ENCODE results near the gene GRIK2.

GRIK2 gene

DNA sequence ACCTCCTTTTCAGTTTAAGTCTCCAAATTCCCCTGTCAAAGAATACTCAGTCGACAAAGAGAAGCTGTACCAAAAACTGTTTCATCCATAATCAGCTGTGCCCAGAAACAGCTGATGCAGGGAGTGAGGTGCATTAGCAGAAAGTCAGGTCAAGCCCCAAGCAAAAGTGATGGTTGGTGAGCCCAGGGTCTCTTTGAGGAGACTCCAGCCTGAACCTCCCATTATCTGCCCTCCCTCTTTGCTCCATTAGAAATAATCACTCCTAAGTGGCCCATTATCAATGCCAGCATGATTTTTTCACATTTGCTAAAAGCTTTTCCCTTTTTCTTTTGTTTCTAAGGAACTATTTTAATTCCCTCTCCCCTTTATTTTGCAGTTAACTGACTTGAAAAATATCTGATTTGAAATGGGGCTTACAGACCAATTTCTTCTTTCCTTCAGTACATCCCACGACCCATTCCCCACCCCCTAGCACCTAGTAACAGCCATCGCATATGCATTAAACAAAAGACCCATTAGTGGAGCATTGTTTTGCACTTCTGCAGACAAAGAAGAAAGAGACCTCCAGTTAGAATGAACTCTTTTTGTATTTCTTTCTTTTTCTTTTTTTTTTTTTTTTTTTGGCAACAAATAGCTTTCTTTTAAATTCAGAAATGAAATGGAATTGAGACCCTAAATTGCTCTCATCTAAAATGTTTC, 257.0 kb downstream of the GRIK2 start:
- no peak for DNase-seq

DNA sequence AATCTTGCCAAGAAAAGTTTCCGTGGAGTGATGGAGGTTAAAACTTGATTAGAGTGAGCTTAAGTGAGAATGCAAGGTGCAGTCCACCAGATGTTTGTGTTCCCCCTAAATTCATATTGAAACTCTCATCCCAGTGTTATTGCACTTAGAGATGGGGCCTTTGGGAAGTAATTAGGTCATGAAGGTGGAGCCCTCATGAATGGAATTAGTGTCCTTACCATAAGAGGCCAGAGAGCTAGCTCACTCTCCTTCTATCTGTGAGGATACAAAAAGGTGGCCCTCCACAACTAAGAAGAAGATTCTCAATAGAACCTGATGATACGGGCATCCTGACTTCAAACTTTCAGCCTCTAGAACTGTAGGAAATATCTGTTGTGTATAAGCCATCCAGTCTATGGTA, 258.6 kb downstream of the GRIK2 start:
- no peak for DNase-seq

DNA sequence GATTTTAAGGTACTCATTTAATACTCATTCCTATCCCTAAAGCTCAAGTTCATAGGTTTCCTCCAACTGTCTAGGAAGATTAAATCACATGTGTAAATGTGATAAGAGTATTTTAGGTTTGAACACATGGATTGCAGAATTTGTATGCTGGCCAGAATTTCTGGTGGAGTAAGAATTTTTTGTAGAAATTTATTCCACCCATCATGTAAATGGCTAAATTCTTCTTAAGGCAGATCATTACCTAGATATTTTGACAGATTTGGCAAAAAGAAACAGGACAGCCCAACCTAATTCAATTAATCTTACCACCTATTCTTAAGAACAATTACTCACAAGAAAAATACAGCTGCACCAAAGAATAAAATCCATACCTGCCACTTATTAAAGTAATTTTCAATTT, 261.6 kb downstream of the GRIK2 start:
- no peak for DNase-seq

DNA sequence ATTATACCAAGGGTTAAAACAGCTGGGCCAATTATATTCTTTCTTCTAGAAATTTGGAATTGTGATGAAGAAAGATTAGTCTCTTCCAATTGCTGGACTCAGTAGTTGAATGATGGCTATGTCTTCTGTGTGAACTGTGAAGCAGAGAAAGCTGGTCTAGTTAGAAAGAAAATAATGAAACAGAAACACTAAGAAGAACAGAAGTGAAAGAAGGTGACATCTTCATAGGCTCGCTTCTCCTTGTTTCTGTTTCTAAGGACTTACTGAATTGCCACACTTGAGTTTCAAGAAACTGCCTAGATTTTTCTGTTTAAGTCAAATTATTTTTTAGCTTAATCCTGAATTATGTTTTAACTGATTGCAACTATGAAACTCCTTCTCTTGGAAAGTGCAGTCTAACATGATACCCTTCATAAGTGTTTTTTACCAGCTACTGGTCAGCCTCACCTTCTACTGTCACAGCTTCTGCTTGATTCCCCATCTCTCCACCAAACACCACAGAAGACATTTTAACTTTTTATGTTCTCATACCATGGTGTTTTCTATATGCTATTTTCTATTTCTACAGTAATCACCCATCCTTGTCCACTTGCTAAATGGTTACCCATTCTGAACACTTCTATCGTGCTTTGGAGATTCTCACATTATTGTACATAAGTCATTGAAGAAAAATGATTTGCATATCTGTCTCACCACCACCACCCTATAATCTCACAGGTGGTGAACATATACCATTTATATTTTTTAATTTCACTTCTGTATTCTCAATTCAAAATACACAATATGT, 268.8 kb downstream of the GRIK2 start:
- no peak for DNase-seq

DNA sequence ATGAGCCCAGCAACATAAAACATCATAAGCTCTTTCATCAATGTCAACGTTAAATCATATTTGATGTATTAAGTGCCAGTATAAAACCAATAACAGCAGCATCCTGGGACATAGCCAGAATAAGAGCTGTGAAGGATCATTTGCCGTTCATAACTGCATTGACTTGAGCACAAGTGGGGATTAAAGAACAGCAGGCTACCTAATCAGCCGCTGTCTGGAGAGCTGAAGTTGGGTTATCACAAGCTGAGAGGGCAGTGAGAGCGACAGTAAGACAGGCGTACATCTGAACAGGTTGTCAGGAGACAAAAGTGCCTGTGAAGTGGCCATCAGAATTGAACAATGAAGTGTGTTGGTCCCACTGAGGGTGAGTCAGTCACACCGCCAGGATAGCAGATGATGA, 269.6 kb downstream of the GRIK2 start:
- DNase-seq: peak; percentile 29

DNA sequence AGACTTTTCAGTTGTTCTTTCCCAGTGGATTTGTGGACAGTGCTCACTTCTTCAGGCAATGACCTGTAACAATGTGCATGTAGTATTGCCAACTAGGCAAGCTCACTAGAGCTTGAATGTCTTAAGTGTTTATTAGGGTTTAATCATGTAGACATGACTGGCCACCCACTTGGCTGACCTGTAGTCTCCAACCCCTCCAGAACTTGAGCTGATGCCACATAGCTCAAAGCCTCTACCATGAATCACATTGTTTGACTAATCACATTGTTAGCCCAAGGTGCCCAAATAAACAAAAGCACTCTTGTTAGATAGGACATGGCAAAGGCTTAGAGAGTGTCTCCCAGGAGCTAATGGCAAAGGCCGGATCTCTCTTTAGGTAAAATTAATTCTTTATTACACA, 272.7 kb downstream of the GRIK2 start:
- peak; percentile 3 for DNase-seq

DNA sequence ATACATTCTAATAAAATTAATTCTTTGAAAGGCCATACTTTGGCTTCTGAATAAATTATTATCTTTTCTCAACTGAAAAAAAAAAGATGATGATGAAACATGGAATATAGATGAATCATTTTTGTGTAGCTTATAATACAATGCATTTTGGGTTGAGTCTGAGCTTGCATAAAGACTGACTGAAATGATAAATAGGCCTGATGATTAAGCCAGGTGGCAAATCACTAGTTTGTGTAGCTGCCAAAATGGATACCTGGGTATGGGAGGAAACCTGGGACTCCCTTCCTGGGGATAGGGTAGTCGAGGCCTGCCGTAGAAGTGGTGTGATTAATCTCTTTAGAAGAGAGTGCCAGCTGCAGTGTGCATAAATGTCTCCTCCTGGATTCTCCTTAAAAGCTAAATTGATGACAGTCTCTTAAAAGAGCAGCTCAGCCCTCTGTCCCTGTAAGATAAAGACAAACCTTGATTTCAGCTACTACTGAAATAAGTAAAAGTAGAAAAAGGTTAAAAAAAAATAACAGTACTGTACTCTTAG, 275.1 kb downstream of the GRIK2 start:
- no peak for DNase-seq

DNA sequence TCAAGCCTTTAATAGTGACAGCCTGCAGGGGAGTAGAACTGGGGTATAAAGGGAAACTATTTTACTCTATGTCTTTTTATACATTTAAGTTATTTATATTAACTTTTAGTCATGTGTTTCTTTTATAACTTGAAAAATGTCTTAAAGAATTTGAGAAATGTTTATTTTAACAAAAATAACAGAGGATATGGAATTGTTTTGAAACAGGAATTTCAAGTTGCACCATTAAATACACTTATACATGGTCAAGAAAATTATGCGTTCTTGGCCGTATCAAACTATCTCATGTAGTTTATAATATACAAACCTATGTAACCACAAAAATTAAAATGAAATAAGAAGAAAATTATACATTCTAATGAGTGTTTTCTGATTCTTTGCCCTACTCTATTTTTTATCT, 282.7 kb downstream of the GRIK2 start:
- no peak for DNase-seq

DNA sequence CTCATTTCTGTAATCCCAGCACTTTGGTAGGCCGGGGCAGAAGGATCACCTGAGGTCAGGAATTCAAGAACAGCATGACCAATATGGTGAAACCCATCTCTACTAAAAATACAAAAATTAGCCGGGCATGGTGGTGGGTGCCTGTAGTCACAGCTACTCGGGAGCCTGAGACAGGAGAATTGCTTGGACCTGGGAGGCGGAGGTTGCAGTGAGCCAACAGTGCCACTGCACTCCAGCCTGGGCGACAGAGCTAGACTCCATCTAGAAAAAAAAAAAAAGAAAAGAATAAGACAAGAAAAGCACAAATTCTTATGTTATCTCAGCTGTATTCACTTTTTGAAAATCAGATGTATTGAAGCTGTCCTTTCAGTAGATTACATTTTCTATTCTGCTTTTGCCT, 289.4 kb downstream of the GRIK2 start:
- no peak for DNase-seq

DNA sequence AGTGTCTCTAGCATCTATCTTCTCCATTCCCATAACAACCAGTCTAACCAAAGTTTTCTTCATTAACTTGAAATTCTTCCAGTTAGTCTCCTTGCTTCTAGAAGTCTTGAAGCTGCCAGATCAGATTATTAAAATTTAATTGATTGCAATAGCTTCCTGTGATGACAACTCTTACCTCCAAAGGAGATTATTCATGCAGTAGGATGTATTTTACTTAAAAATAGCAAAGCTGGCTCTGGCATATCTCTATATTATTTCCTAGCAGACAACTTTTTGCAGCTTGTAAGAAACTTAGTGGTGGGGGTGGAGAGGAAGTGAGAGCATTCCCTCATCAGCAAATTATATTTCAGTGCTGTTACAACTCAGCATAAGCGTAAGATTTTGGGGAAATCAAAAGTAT, 290.4 kb downstream of the GRIK2 start:
- no peak for DNase-seq

DNA sequence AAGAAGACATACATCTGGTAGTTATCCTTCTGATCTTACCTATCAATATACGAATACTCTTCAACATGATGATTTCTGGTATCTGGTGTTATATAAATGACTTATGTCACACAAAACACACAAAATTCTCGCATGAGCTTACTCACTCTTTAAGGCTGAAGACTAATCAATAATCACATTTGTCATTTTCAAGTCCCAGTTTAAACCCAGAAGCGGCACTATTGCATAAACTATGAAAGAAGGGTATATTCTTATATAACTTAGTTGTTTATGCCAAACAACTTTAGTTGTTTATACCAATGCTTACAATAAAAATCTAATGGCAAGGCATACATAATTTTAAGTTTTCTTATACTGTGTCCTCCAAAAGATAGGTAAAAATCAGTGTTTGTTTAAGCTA, 293.1 kb downstream of the GRIK2 start:
- no peak for DNase-seq

DNA sequence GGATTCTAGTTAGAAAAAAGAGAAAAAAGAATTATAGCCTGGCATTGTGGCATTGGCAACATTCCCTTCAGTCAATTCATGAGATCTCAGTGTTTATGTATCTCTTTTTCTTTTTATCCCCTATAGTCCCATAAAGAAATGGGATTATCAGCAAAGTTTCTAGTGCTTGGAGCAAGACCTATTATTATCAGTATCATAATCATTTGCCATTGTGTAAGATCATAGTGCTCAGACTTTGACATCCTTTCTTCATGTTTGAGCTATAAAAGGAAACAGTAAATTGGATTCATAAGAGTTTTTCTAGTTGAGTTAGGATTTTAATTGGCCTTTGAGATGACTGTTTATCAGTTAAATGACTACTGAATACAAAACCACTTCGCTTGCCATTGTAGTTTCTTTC, 295.6 kb downstream of the GRIK2 start:
- DNase-seq: no peak

DNA sequence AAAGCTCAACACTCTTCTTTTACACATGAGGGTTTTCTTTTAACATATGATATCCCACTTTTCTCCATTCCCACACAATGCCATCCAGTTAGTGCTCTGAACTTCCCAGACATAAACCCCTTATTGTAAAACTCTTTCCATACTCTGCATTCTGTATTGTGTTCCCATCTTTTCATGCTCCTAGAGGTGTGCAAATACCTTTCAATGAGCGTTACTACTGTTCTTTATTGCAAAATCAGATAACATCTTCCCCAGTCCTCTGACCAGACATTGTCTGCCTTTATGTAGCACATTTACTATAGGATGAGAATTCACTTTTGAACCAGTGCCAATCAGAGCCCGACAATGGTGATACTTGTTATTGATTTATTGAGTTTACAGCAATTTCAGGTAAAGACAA, 296.2 kb downstream of the GRIK2 start:
- no peak for DNase-seq

DNA sequence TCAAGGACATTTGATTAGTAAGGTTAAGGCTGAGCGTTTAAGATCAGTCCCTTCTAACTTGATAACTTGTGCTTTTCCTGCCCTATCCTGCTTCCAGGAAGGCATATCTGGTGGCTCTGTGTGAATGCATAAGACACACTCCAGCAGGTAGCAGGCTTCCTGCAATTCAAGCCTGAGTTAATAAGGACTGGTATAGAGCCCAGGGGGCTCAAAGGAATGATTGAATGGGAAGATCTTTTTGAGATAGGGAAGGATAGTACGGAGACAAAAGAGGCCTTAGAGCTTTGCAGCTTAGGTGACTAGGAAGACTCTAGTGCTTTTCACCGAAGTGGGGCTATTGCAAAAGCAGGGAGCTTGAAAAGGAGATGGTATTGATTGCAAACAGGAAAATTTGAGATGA, 307.1 kb downstream of the GRIK2 start:
- DNase-seq: no peak

DNA sequence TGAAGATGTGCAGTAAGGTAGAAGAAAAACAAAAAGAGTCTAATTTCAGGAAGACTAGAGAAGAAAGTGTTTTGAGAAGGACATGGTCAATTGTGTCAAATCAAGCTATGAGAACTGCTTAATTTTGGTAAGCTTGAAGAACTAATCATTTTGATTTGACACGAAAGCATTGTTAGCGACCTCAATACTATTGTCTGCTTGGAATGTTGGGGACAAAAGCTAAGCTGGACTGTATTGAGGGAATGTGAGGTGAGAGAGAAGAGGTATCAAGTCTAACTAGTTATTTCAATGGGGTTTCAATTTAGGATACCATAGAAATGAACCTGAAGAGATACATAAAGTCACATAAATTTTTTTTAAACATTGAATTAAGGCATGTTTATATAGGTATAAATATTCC, 309.8 kb downstream of the GRIK2 start:
- no peak for DNase-seq

DNA sequence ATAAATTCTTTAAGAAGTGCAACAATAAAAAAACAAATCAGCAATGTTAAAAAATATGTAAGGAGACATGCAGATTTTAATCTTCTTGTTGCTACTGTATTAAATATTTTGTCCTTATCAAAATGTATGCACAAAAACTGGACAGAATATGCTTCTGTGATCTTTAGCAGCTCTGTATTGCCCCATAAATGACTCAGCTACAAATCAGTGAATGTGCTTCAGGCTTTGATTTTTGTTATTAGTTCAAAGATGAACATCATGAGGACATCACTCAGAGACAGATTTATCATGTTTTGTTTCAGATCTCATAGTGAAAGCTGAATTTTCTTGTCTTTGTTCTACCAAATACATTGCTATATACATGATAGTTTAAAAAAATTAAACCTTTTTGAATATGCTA, 312.4 kb downstream of the GRIK2 start:
- DNase-seq: no peak

DNA sequence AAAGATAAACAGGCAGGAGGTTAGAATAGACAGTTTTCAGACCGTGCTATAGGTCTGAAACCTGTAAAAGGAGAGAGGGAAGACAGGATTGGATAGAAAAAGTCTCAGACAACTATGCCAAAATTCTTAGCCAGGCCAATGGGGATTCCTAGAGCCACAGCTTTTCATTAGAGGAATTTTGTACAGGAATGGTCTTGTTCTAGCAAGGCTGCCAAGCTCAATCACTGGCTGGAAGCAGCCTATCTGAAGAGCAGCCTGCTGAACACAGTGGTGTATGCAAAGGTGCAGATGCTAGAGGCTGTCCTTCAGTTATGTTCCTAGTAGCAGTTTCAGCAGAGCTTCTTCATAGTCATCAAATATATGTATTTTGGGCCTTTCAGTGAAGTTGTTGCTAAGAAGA, 313.1 kb downstream of the GRIK2 start:
- no peak for DNase-seq

DNA sequence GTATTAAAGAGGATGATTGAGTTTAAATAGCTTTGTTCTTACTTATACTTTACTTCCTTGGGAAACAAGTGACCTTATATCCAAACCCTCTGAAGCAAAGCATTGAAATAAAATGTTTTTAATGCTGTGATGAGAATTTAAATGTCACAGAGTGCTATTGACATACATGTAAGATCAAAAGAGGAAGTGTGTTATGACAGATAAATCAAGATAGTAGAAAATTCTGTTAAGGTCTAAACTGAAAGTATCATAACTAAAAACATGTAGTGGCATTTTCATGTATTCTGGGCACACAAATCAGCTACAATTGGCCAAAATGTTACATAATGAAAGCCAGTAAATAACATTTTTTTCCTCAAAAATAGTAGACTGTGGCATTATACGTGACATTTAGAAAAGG, 318.0 kb downstream of the GRIK2 start:
- no peak for DNase-seq

DNA sequence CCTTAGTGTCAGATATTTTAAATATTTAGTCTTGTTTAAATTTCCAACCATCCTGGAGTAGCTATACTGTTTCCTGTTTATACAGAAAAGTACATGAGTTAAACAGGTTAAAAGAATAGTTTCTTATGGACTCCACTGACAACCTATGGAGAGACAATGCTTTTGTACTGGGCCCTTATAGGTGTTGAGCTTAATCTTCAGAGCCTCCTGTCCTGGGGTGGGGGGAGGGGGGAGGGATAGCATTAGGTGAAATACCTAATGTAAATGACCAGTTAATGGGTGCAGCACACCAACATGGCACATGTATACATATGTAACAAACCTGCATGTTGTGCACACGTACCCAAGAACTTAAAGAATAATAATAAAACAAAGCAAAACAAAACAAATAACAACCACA, 322.9 kb downstream of the GRIK2 start:
- DNase-seq: no peak

DNA sequence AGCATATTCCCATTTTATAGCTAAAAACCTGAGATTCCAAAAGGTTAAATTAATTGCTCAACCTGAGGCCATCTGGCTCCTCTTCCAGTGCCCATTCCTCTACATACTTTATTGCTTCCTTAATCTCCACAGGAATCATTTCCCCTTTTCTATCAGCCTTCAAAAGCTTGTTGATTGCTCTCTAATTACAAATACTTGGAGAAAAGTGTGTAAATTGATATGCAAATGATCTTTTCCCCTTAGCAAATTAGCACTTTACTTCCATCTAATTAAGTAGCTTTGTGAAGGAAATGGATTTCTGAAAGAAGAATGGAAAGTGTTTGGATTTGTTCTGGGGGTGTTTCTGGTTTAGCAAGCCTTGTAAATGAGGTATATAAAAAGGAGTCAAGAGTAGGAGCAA, 323.3 kb downstream of the GRIK2 start:
- DNase-seq: peak; percentile 21

DNA sequence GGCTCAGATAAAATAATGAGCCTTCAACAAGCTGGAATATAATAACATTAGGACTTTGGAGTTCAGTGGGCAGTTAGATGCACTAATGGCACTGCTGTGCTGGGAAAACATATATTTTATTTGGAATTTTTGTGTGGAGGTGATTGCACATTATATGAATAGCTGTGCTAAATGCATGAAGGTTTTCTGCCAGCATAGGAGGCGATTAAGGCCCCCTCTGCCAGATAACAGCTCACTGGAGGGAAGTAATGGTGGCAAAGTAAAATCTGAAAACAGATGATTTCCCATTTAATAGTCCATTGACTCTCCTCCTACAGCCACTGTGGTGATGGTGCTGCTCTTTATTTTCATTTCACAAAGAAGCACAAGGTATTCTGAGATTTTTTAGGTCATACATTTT, 326.0 kb downstream of the GRIK2 start:
- no peak for DNase-seq

DNA sequence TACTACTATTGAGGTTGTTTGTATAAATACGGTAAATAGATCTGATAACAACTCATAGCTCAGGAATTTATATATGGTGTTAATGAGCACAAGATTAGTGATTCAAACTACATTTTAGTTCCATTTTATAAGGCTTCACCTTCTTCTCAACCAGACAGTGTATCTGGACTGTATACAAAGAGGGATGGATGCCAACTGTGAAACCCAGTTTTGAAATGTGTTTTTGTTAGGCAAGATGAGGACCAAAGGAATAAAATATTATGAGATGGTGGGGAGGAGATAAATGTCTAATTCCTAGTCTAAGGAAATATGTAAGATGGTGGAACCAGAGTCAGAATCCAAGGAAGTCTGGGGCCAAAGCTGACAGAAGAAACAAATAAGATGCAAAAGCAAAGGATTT, 329.0 kb downstream of the GRIK2 start:
- DNase-seq: no peak

DNA sequence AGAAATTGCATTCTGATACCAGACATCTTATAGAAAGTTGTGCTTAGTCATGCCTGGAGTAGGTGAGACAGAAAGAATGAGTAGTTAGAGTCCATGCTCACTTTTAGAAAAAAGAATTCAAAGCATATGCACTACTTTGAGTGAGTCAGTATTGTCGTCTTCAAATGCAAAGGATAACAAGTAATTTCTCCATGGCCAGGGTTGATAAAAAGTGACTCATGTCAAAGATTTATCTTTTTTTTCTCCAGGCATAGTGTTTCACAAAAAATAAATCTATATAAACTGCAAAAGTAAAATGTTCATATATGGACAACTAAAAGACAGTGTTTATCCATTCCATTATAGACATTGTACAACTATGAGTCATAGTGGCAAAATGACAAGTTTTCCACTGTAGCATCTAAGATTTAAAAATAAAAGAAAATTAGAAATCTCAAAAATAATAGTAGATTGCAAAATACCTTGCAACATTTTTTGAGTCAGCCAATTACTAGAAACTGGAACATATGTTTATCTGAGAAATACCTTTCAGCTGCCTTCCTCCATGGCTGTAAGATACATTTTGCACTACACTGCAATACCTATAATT, 329.6 kb downstream of the GRIK2 start:
- DNase-seq: no peak

DNA sequence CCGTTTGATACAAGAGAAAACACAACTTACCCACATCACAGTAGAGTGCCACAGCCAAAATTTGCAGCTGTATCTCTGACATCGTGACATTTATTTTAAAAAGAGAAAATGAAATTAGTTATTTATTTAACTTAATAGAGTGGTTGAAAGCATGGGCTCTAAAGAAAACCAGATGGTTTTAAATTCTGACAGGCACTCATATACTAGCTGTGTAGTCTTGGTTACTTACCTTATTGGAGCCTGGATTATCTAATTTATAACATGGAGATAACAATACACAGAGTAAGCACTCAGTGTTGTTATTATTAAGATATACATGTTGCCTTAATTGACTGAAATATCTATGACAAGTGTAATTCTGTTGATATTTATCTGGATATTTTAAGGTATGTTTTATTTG, 334.9 kb downstream of the GRIK2 start:
- no peak for DNase-seq
